Natural killer cell (primary cell): ENCODE results near the gene NFIA. TPM values are rescaled to one million over a fixed set of nuclear protein-coding genes. Genes with fewer than 3 reads are reported as not detected.

Experiments used
- ATAC-seq, 3 donors: fragments of 150-1000 bp in 2 of 3; fragments of 200-7000 bp in 1 of 3; cut with Tn5 transposase; 1 replicate in 1 of 3; 2 replicates in 2 of 3; pipeline ENCODE4 v1.10.0; 2021; ENCODE audit warnings: mild to moderate bottlenecking in 2 of 3, moderate library complexity in 2 of 3
- DNase-seq, 2 donors: peaks; one replicate each; pipeline versions ENCODE4 v3.0.0 to v3.0.0-alpha.2; 2013 to 2021; ENCODE audit warnings: mixed read lengths in 1 of 2
- H3K27ac ChIP-seq: one replicate; pipeline ENCODE4 v1.5.1; 2013; ENCODE audit warnings: mild to moderate bottlenecking, low read length
- H3K27me3 ChIP-seq: one replicate; pipeline ENCODE4 v1.6.1; 2013; ENCODE audit warnings: low read length; ENCODE audit not compliant: control insufficient read depth, insufficient read depth
- H3K36me3 ChIP-seq: one replicate; pipeline ENCODE4 v1.6.1; 2013; ENCODE audit warnings: low read length; ENCODE audit not compliant: control insufficient read depth, insufficient read depth
- H3K4me1 ChIP-seq: one replicate; pipeline ENCODE4 v1.6.1; 2013; ENCODE audit warnings: low read length; ENCODE audit not compliant: control insufficient read depth, insufficient read depth
- H3K4me3 ChIP-seq: one replicate; pipeline ENCODE4 v1.5.1; 2013; ENCODE audit warnings: low read length
- H3K9me3 ChIP-seq: one replicate; pipeline ENCODE4 v1.6.1; 2013; ENCODE audit warnings: low read length; ENCODE audit not compliant: control insufficient read depth, insufficient read depth
- H3K27ac Mint-ChIP-seq, 2 donors: one replicate each; pipeline ENCODE4 v1.8.0; 2022; ENCODE audit warnings: mild to moderate bottlenecking in 2 of 2, mixed read lengths in 2 of 2, moderate library complexity in 1 of 2
- H3K27me3 Mint-ChIP-seq, 2 donors: one replicate each; pipeline ENCODE4 v1.8.0; 2022; ENCODE audit warnings: low read depth in 2 of 2, mixed read lengths in 2 of 2
- H3K36me3 Mint-ChIP-seq: one replicate; pipeline ENCODE4 v1.8.0; 2022; ENCODE audit warnings: mixed read lengths
- H3K4me1 Mint-ChIP-seq, 2 donors: one replicate each; pipeline ENCODE4 v1.8.0; 2022; ENCODE audit warnings: mixed read lengths in 2 of 2
- H3K4me3 Mint-ChIP-seq: one replicate; pipeline ENCODE4 v1.8.0; 2022; ENCODE audit warnings: mild to moderate bottlenecking, moderate library complexity, mixed read lengths
- H3K9me3 Mint-ChIP-seq, 2 donors: one replicate each; pipeline ENCODE4 v1.8.0; 2022; ENCODE audit warnings: mixed read lengths in 2 of 2
- WGBS: methylation state at CpG from one replicate; pipeline ENCODE4 v1.1.7; 2013; ENCODE audit warnings: missing lambda C conversion rate; ENCODE audit not compliant: insufficient coverage; 5-methylcytosine and 5-hydroxymethylcytosine counted together
- intact Hi-C: fragments of 100-400 bp; cut with micrococcal nuclease; formaldehyde crosslinking; loops from one replicate; pipeline ENCODE4 v1.14.2; 2022
- total RNA-seq, 4 donors: library from RNA; stranded (reverse); fragments of 120-200 nt in 1 of 4; gene quantifications; one replicate each; pipeline versions ENCODE4 v1.2.3 to v1.2.4, GENCODE V29; 2013 to 2022
- TF ChIP-seq, protein P1 (sequence below): fragments of 200-600 bp; IDR thresholded peaks from one replicate; pipeline ENCODE4 v1.8.0; 2022; ENCODE audit warnings: antibody characterized with exemption

NFIA gene
- total RNA-seq, 3 donors from 2014 or later (not counting 1 experiment from before 2014, with no cell fraction given) = 3.5 to 6.5 (median 3.6) TPM

GRCh38 chr1:61181067-61182038, 99.0 kb downstream of the NFIA start:
- WGBS = 92% methylated on average over 1 of the region's 1 CpG
- Mint-ChIP-seq H3K27me3 (peaks cover 19 to 41% of the 10 kb centered on the region in 2 donors), H3K4me3 (no peak overlapping the region), H3K4me1 (peaks cover 0 to 5% of the 10 kb centered on the region in 2 donors), H3K36me3 (no peaks in the 10 kb centered on the region), H3K27ac (no peak overlapping the region), H3K9me3 (no peaks in the 10 kb centered on the region)
- Histone ChIP-seq H3K4me3 (no peak overlapping the region), H3K27ac (no peak overlapping the region), H3K27me3 (no peaks in the 10 kb centered on the region), H3K4me1 (no peaks in the 10 kb centered on the region), H3K9me3 (no peaks in the 10 kb centered on the region), H3K36me3 (no peaks in the 10 kb centered on the region)
- no peak for DNase-seq
- no peak for ATAC-seq
- TF ChIP-seq, protein P1, sequence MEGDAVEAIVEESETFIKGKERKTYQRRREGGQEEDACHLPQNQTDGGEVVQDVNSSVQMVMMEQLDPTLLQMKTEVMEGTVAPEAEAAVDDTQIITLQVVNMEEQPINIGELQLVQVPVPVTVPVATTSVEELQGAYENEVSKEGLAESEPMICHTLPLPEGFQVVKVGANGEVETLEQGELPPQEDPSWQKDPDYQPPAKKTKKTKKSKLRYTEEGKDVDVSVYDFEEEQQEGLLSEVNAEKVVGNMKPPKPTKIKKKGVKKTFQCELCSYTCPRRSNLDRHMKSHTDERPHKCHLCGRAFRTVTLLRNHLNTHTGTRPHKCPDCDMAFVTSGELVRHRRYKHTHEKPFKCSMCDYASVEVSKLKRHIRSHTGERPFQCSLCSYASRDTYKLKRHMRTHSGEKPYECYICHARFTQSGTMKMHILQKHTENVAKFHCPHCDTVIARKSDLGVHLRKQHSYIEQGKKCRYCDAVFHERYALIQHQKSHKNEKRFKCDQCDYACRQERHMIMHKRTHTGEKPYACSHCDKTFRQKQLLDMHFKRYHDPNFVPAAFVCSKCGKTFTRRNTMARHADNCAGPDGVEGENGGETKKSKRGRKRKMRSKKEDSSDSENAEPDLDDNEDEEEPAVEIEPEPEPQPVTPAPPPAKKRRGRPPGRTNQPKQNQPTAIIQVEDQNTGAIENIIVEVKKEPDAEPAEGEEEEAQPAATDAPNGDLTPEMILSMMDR = no peak
- intact Hi-C loops = no loop called here

DNA sequence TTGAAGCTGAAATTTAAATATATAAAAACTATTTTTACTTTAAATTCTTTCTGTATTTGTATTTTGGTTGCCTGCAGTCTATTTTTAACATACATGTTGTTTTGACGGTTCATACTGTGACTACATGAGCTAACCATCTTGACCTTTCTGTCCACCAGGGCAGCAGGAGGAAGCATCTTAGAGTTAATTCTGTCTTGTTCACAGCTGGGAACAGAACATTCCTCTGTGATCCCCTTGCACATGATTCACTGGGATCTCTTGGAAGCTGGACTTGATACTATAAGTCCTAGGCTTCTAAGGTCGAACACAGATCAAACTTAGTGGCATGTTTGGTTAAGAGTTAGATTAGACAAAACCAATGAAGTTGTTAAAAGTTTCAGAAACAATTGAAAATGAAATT, 99.7 kb downstream of the NFIA start:
- Mint-ChIP-seq H3K4me1 (peaks cover 0 to 5% of the 10 kb centered on the region in 2 donors), H3K36me3 (no peaks in the 10 kb centered on the region), H3K9me3 (no peaks in the 10 kb centered on the region), H3K4me3 (no peak overlapping the region), H3K27ac (no peak overlapping the region), H3K27me3 (peaks cover 20 to 46% of the 10 kb centered on the region in 2 donors)
- Histone ChIP-seq H3K36me3 (no peaks in the 10 kb centered on the region), H3K27ac (no peak overlapping the region), H3K9me3 (no peaks in the 10 kb centered on the region), H3K4me1 (no peaks in the 10 kb centered on the region), H3K27me3 (no peaks in the 10 kb centered on the region), H3K4me3 (no peak overlapping the region)
- WGBS = 74% methylated on average over 2 of the region's 2 CpGs
- intact Hi-C loops = no loop called here
- ATAC-seq (no peak), DNase-seq (no peak)
- TF ChIP-seq, protein P1 = no peak

DNA sequence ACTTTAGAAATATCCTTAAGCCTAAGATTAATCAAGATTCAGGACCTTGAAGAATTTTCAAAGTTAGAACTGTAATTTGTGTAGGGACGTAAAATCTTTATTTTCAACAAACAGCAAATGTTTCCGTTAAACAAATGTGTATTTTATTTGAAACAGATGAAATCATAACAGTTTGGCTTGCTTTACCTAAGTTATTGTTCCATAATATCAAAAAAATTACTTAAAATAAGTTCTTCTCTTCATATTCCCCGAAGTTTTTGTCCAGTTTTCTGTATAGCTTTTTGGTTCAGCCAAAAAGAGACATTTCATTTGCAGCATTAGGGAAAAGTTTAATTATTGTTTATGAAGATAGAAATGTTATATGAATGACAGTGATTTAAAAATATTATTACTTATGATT, 100.1 kb downstream of the NFIA start:
- Histone ChIP-seq H3K9me3 (no peaks in the 10 kb centered on the region), H3K4me3 (no peak overlapping the region), H3K36me3 (no peaks in the 10 kb centered on the region), H3K4me1 (no peaks in the 10 kb centered on the region), H3K27me3 (no peaks in the 10 kb centered on the region), H3K27ac (no peak overlapping the region)
- DNase-seq (no peak), ATAC-seq (no peak)
- TF ChIP-seq, protein P1 = no peak
- Mint-ChIP-seq H3K4me3 (no peak overlapping the region), H3K36me3 (no peaks in the 10 kb centered on the region), H3K9me3 (no peaks in the 10 kb centered on the region), H3K4me1 (peaks cover 0 to 5% of the 10 kb centered on the region in 2 donors), H3K27me3 (peaks cover 20 to 46% of the 10 kb centered on the region in 2 donors), H3K27ac (no peak overlapping the region)
- 100% methylated on average over 1 of the region's 3 CpGs for WGBS
- intact Hi-C loops = no loop called here
